ENCODE results near the gene UVSSA.
"Not testable (repeated sequence)": the region's sequence is repeated elsewhere in the genome, so short reads cannot be mapped to it uniquely, and the experiment has no call there.

The UVSSA gene

DNA sequence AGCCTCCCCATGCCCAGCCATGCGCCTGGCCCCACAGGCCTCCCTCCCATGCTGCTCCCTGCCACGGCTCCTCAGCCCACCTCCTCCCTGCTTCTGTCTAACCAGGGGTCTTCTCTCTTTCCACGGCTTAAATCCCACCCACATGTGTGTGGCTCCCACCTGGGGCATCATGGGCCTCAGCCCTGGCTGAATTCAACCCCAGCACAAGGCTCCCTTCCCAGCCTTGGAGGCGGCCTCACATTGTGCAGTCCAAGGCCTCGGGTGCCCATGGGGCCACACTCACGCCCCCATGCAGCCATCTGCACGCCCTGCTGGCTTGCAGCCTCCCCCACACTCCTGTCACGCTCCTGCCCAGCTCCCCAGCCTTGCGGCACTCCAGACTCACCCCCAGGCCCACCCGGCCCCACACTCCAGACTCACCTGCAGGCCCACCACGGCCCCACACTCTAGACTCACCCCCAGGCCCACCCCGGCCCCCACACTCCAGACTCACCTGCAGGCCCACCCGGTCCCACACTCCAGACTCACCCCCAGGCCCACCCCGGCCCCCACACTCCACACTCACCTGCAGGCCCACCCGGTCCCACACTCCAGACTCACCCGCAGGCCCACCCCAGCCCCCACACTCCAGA is 30.4 kb upstream of the UVSSA start:
- no peak for DNase-seq

GRCh38 chr4:1317177-1318045 is 29.6 kb upstream of the UVSSA start:
- no peak for DNase-seq

- no peak for DNase-seq
Observed at GRCh38 chr4:1318046-1318375, 29.0 kb upstream of the UVSSA start.

GRCh38 chr4:1318488-1319213 is 28.4 kb upstream of the UVSSA start:
- no peak for DNase-seq

DNA sequence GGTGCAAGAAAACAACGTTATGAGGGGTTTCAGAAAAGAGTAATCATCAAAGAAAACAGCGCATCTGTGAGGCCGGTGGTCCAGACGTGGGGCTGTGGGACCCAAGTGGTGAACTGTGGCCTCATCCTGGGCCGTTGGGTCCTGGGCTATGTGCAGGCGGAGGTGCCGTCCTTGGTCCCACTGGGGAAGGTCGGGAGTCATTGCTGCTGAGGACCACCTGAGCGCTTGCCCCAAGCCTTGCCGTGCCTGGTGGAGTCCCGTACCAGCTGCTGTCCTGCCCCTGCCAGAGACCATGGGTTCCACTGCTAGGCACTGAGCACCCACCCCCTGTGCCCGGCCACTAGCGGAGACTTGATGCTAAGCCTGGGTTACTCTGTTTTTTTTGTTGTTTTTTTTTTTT is 25.5 kb upstream of the UVSSA start:
- DNase-seq, result no peak

- DNase-seq, result no peak
Observed at GRCh38 chr4:1321946-1322650, 24.9 kb upstream of the UVSSA start.

DNA sequence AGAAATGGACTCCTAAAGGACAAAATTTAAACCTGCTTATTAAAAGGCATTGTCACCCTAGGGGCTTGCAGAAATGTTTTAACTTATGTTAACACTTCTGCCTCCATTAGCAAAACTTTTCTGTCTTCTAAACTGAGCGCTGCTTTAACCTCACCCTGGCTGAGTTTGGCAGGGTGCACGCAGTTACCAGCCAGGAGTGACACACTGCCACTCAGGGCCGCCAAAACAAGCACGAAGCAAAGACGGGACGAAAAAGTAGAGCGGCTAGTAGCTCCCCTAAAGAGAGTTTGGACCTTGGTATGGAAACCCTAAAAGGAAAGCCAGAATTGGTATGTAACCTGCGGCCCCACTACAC is 23.8 kb upstream of the UVSSA start:
- DNase-seq, result no peak

DNA sequence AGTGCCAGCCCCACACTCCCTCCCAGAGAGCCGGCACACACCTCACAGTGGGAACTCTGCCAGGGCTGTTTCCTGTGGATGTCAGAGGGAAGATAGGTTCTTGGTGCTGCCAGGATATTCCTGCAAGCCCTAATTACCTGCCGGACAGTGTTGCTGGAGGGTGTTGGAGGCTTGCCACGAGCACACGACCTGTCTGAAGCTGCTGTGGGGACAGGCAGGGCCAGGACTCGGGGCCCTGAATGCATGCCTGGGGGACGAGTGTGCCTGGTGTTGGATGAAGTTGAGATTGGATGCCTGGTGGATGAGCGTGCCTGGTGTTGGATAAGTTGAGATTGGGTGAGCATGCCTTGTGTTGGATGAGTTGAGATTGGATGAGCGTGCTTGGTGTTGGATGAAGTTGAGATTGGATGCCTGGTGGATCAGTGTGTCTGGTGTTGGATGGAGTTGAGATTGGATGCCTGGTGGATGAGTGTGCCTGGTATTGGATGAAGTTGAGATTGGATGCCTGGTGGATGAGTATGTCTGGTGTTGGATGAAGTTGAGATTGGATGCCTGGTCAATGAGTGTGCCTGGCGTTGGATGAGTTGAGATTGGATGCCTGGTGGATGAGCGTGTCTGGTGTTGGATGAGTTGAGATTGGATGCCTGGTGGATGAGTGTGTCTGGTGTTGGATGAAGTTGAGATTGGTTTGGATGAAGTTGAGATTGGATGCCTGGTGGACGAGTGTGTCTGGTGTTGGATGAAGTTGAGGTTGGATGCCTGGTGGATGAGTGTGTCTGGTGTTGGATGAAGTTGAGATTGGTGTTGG is 23.2 kb upstream of the UVSSA start:
- no peak for DNase-seq

DNA sequence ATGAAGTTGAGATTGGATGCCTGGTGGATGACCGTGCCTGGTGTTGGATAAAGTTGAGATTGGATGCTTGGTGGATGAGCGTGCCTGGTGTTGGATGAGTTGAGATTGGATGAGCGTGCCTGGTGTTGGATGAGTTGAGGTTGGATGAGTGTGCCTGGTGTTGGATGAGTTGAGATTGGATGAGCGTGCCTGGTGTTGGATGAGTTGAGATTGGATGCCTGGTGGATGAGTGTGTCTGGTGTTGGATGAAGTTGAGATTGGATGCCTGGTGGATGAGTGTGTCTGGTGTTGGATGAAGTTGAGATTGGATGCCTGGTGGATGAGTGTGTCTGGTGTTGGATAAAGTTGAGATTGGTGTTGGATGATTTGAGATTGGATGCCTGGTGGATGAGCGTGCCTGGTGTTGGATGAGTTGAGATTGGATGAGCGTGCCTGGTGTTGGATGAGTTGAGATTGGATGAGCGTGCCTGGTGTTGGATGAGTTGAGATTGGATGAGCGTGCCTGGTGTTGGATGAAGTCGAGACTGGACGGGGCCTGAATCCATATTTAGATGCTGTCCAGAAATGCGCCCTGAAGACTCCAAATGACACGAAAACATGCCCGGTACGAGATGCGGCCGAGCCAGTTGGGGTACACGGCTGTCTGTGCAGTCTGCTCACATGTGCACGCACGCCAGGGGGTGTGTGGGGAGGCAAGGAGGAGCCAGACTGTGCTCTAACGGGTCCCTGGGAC is 22.4 kb upstream of the UVSSA start:
- DNase-seq, result not testable (repeated sequence)

DNA sequence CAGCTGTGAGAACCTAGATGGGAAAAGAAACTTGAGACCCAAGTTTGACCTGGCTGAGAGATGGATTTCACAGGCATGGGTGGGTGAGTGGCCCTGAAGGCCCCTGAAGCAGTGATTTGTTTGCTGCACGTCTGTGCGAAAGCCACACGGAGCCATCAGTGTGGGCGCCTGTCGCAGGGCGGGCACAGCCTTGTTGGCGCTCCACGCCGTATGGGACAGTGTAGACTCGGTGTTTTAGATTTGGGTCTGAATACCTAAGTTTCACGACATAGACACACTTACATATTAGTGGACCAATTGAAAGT is 21.9 kb upstream of the UVSSA start:
- no peak for DNase-seq

DNA sequence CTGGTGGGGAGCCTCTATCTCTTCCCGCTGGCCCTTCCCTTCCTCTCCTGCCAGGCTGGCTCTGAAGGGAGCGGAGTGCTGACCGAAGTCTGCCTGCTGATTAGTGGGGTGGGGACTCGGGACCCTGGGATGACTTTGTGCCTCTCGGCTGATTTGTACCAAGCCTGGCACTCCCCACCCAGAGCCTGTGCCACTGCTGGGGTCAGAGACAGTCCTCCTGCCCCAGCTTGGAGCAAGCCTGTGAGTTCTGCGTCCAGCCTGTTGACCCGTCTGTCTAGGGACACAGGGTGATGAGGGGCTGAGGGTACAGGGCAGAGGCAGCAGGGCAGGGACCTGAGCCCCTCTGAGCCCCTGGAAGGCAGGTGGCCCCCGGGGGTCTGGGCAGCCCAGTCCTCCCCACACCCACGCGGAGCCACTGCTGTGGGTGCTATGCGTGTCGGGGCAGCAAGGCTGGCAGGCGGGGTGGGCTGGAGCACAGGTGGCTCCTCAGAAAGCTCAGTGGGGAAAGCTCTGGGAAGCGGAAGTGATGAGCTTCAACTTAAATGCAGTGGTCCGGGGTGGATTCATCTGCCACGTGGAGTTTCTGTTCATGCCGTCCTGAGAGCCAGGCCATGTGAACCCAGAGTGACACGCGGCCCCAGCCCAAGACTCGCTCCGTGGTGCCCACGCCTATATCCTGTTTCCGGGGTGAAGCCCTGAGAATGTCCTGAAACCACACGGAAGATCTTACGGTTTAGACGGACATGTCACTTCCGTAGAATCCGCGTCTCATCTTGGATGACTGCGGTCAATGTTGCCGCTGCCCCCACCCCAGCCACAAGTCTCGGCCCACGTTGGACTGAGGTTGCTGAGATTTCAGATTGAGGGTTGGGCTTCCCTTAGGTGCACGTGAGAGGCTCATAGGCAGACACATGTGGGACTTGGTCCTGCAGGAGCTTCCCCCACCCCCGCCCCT is 21.1 kb upstream of the UVSSA start:
- no peak for DNase-seq

DNA sequence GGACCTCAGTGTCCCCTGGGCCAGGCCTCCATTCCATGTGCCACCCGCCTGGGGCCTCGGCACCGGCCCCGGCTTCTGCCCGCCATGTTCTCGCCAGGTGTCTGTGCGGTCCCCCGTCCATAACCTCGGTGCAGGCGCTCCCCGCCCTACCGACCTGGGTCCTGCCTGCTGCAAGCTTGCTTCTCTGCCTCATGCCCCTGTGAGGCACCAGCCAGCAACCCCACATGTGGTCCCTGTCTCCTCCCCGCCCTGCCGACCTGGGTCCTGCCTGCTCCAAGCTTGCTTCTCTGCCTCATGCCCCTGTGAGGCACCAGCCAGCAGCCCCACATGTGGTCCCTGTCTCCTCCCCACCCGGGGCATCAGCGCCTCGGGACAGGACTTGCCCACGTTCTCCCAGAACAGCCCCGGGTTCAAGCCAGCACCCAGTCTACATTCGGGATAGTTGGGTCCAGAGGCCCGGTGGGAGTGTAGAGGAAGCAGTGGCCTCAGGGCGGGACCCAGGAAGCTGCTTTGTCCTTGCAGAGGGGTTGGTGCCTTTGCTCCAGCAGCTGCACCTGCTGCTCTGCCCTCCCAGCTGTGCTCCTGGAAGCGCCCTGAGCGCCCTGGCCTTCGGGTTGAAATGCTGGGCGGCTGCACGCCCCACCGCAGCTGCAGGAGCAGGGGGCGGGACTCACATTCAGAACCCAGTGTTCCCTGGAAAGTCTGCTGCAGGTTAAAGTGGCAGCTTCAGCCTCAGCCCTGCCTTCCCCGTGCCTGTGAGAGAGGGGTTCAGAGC is 20.1 kb upstream of the UVSSA start:
- no peak for DNase-seq

DNA sequence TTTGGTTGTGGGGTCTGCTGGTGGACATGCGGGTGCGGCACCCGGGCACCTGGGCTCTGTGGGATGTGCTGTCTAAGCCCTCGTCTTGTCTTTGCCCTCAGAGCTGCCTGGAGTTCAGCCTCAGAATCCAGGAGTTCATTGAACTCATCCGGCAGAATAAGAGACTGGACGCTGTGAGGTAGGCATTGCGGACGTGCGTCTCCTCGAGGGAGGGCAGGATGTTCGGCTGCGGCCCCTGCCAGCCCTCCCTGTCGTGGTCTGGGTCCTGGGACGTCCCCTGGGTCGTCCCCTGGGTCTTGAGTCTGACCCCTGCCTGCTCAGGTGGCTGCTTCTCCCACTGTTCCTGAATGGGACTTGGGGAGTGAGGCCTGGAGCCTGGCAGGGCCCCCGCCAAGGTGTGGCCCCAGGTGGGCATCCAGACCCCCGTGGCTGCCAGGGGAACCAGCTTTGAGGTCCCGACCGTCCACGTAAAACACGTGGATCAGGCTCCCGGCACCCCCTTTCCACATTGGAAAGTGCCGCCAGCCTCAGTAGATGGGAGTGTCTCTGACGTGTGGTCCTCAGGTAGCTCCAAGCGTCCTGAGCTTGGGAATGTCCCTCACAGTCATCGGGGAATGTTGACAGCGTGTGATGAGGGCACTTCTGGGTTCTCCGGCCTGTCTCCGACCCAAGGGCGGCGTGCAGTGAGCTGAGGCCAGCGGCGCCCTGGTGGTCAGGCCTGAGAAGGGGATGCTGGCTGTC is 19.3 kb upstream of the UVSSA start:
- DNase-seq, result no peak

DNA sequence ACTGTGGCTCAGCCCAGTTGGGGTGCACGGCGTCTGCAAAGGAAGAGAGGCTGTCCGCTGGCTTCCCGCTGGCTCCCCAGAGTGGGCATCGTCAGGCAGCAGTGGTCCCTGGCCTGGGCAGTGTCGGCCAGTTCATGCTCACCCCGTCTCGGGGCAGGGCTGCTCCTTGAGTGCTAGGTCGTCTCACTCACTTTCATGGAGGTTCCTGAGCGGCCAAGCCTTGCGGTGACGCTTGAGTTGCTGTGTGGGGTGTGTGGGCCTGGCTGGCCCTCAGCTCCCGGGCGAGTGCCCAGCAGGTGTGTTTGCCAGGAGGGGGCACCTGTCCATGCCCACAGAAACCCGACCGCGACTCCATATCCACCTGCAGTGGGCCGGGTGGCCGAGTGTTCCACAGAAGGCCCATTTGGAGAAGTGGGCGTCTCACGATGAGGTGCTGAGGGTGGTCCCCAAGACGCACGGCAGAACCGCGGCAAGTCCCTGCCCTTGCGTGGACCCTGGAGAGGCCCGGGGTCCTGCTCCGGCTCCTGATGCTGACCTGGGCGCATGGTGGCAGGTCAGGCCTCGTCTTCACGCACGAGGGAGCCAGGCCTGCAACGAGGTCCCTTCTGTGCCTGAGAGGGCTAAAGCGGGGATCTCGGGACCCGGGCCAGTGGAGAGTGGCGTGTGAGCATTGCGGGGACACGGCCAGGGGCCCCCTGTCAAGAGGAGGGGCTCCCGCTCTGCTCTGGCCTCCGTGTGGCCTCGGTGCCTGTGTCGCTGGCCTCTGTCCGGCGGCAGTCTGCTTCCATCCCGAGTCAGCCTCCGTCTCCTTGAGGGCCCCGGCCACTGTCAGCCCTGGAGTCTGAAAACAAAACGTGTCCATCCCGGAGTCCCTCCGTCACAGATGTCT is 18.5 kb upstream of the UVSSA start:
- DNase-seq, result no peak

- DNase-seq, result no peak
Observed at GRCh38 chr4:1329408-1330371, 17.3 kb upstream of the UVSSA start.

DNA sequence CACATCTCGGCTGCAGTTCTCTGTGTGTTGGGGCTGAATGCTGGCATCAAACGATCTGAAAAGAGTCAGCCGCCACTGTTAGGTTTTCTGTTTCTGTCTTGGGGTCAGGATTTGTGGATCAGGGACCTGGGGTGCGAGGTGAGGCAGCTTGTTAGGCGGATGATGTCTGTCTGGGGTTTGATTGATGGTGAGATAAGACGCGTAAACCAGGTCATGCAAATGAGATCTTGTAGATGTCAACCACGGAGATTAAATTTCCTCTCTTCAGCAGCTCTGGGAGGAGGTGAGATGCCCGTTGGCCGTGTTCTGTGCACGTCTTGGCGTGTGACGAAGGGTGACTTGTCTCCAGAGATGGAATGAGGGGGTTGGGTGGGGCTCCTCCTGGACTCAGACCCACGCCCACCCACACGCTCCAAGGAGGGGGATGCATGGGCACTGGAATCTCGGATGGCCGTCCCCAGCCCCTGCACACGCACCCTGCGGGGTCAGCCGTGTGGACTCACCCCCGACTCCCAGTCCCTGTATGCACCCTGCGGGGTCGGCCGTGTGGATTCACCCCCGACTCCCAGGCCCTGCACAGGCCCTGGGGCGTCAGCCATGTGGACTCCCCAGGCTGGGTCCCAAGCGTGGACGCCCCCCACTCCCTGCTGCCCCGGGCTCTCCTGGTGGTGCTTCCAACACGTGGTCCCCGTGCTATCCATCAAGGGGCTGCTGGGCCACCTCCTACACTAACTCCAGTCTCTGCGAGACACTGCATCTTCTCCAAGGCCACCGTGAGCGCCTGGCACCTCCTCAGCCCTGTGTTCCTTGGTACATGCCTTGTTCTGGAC is 16.0 kb upstream of the UVSSA start:
- peak; percentile 63 for DNase-seq

Measured in activated CD4-positive, alpha-beta T cell treated with anti-CD3 and anti-CD28 coated beads, Interleukin-2, Interleukin-6, amounts not matched to agents 100 ng/mL and 50 ng/mL, durations not matched to agents 16 hours and 8 hours (primary cell).